Measurements from ENCODE around the gene MLNR. TPM values are rescaled to one million over a fixed set of nuclear protein-coding genes. Genes with fewer than 3 reads are reported as not detected.

MLNR gene
- polyA plus RNA-seq, 1 of the 3 experiments (the other 2 are of a cell fraction), result not detected

DNA sequence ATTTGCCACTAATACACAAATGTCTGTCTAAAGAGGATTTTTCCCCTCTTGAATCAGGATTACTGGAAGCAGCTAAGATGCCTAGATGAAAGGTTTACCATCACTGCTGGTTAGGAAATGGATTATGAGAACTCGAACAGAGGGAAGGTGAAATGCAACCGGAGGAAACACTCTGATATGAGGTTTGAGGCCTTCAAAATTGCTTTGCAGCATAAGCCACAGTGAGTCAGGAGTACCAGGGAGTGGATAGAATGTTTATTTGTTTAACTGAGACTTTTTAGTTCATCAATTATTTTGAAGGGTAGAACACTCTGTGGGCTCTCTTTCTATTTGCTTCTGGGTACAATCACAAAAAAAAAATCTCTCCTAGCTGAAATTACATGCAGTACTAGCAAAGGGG, 45.7 kb downstream of the MLNR start:
- Histone ChIP-seq H3K9ac (no peak overlapping the region), H3F3A (replicated peaks; ENCODE audit: insufficient read depth) (no peaks in the 10 kb centered on the region), H3K9me2 (no peaks in the 10 kb centered on the region), H3K4me2 (no peak overlapping the region), H2AFZ (ENCODE audit: low read depth) (no peak overlapping the region), H3K27ac (ENCODE audit: low read depth in 2 of 2, low read length in 1 of 2) (no peak overlapping the region), H3K27me3 (ENCODE audit: insufficient read depth) (no peaks in the 10 kb centered on the region), H3K4me3 (ENCODE audit: low read depth in 2 of 2, low read length in 1 of 2) (no peak overlapping the region), H3K79me2 (ENCODE audit: insufficient read depth) (no peaks in the 10 kb centered on the region), H3K9me3 (no peaks in the 10 kb centered on the region), H3K36me3 (replicated peaks in 1 of 2; ENCODE audit: control insufficient read depth in 1 of 2, insufficient read depth in 2 of 2, low read length in 1 of 2) (peaks cover 9 to 41% of the 10 kb centered on the region in 2 experiments), H3K4me1 (ENCODE audit: control insufficient read depth in 1 of 2, insufficient read depth in 2 of 2, low read depth in 1 of 2, low read length in 1 of 2) (no peaks in the 10 kb centered on the region), H4K20me1 (ENCODE audit: insufficient read depth) (no peaks in the 10 kb centered on the region)
- no peak for DNase-seq
- ChIA-PET POLR2A (no interaction called here), CTCF (interaction anchor here (1.1 to 2.7 kb wide), 2 partner anchors 15 to 341 kb away, joined by 3 to 12 read pairs; no protein-coding TSS in a partner anchor)
- TF ChIP-seq FOXJ3 (CRISPR knock-in tag; IDR thresholded peaks at IDR 0.05), result no peak
- no peak for TF ChIP-seq RXRA (IDR thresholded peaks at IDR 0.05; ENCODE audit: borderline replicate concordance, low read depth)
- no peak for TF ChIP-seq FOSL2 (IDR thresholded peaks at IDR 0.05; ENCODE audit: borderline replicate concordance, low read depth)
- no peak for TF ChIP-seq ELF1 (IDR thresholded peaks at IDR 0.05)
- no peak for TF ChIP-seq MAX (IDR thresholded peaks at IDR 0.05; ENCODE audit: low read depth)
- no peak for TF ChIP-seq EZH2phosphoT487 (IDR thresholded peaks at IDR 0.05; ENCODE audit: borderline replicate concordance, low read depth)
- TF ChIP-seq, protein P1, sequence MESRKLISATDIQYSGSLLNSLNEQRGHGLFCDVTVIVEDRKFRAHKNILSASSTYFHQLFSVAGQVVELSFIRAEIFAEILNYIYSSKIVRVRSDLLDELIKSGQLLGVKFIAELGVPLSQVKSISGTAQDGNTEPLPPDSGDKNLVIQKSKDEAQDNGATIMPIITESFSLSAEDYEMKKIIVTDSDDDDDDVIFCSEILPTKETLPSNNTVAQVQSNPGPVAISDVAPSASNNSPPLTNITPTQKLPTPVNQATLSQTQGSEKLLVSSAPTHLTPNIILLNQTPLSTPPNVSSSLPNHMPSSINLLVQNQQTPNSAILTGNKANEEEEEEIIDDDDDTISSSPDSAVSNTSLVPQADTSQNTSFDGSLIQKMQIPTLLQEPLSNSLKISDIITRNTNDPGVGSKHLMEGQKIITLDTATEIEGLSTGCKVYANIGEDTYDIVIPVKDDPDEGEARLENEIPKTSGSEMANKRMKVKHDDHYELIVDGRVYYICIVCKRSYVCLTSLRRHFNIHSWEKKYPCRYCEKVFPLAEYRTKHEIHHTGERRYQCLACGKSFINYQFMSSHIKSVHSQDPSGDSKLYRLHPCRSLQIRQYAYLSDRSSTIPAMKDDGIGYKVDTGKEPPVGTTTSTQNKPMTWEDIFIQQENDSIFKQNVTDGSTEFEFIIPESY (IDR thresholded peaks at IDR 0.05; ENCODE audit: borderline replicate concordance, low read depth), result no peak
- TF ChIP-seq MXI1 (IDR thresholded peaks at IDR 0.05; ENCODE audit: low read depth, low read length), result no peak
- 97% methylated on average over 2 of the region's 2 CpGs for WGBS (ENCODE audit: low lambda C conversion rate)

GRCh38 chr13:49271264-49271663, 51.1 kb downstream of the MLNR start:
- Histone ChIP-seq H4K20me1 (ENCODE audit: insufficient read depth) (no peaks in the 10 kb centered on the region), H3K9me3 (no peaks in the 10 kb centered on the region), H3K4me2 (no peak overlapping the region), H3K36me3 (replicated peaks in 1 of 2; ENCODE audit: control insufficient read depth in 1 of 2, insufficient read depth in 2 of 2, low read length in 1 of 2) (peaks cover 0 to 14% of the 10 kb centered on the region in 2 experiments), H3K4me1 (ENCODE audit: control insufficient read depth in 1 of 2, insufficient read depth in 2 of 2, low read depth in 1 of 2, low read length in 1 of 2) (no peaks in the 10 kb centered on the region), H3F3A (replicated peaks; ENCODE audit: insufficient read depth) (no peaks in the 10 kb centered on the region), H2AFZ (ENCODE audit: low read depth) (no peak overlapping the region), H3K27ac (ENCODE audit: low read depth in 2 of 2, low read length in 1 of 2) (no peak overlapping the region), H3K9me2 (no peaks in the 10 kb centered on the region), H3K9ac (no peak overlapping the region), H3K79me2 (ENCODE audit: insufficient read depth) (no peaks in the 10 kb centered on the region), H3K4me3 (ENCODE audit: low read depth in 2 of 2, low read length in 1 of 2) (no peak overlapping the region), H3K27me3 (ENCODE audit: insufficient read depth) (no peaks in the 10 kb centered on the region)
- TF ChIP-seq EP300 (IDR thresholded peaks at IDR 0.05; ENCODE audit: borderline replicate concordance in 1 of 2, low read depth in 1 of 2, low read length in 1 of 2) (no peak), TEAD4 (IDR thresholded peaks at IDR 0.05; ENCODE audit: borderline replicate concordance, insufficient read depth) (no peak), YY1 (IDR thresholded peaks at IDR 0.05; ENCODE audit: low read depth) (no peak), USF1 (IDR thresholded peaks at IDR 0.05; ENCODE audit: borderline replicate concordance, low read depth) (no peak), RCOR1 (IDR thresholded peaks at IDR 0.05; ENCODE audit: low read length) (no peak), EZH2phosphoT487 (IDR thresholded peaks at IDR 0.05; ENCODE audit: borderline replicate concordance, low read depth) (no peak), NFIC (IDR thresholded peaks at IDR 0.05; ENCODE audit: borderline replicate concordance) (no peak), MAX (IDR thresholded peaks at IDR 0.05; ENCODE audit: low read depth) (no peak), FOXJ3 (CRISPR knock-in tag; IDR thresholded peaks at IDR 0.05) (no peak), USF2 (IDR thresholded peaks at IDR 0.05; ENCODE audit: borderline replicate concordance, low read depth, low read length) (no peak), FOXM1 (IDR thresholded peaks at IDR 0.05; ENCODE audit: low read depth) (no peak), FOSL2 (IDR thresholded peaks at IDR 0.05; ENCODE audit: borderline replicate concordance, low read depth) (no peak)
- DNase-seq, result no peak
- 100% methylated on average over 1 of the region's 1 CpG for WGBS (ENCODE audit: low lambda C conversion rate)
- ChIA-PET POLR2A (no interaction called here), CTCF (interaction anchor here (0.6 to 2.4 kb wide), 3 partner anchors 9 to 336 kb away, joined by 3 to 12 read pairs (median 4); no protein-coding TSS in a partner anchor)
